Measurements from ENCODE around the gene CEP192. TPM values are rescaled to one million over a fixed set of nuclear protein-coding genes. Genes with fewer than 3 reads are reported as not detected.

Gene CEP192
- total RNA-seq, 1 donor from 2014 or later = 34.4 TPM

- no peak for DNase-seq
Measured at GRCh38 chr18:13145636-13146190, 154.6 kb downstream of the CEP192 start.

- no peak for DNase-seq
Measured at GRCh38 chr18:13147130-13147529, 156.0 kb downstream of the CEP192 start.

- no peak for DNase-seq
Measured at GRCh38 chr18:13151656-13152055, 160.5 kb downstream of the CEP192 start.

- no peak for DNase-seq
Measured at GRCh38 chr18:13158428-13158827, 167.3 kb downstream of the CEP192 start.

GRCh38 chr18:13159579-13159978 lies 168.4 kb downstream of the CEP192 start:
- DNase-seq = no peak

- DNase-seq = no peak
Measured at GRCh38 chr18:13161276-13161899, 170.2 kb downstream of the CEP192 start.

- no peak for DNase-seq
Measured at GRCh38 chr18:13163167-13163927, 172.2 kb downstream of the CEP192 start.

- no peak for DNase-seq
Measured at GRCh38 chr18:13164406-13164805, 173.2 kb downstream of the CEP192 start.

GRCh38 chr18:13165636-13166423 lies 174.7 kb downstream of the CEP192 start:
- DNase-seq = no peak

- no peak for DNase-seq
Measured at GRCh38 chr18:13173578-13174145, 182.5 kb downstream of the CEP192 start.

Other genes with a start within 250 kb of the CEP192 start
- gene PTPN2, start 107.1 kb upstream of the CEP192 start, total RNA-seq = 26.7 TPM
- gene SEH1L, start 43.4 kb upstream of the CEP192 start, total RNA-seq = 28.1 TPM
- gene LDLRAD4, start 227.4 kb downstream of the CEP192 start, total RNA-seq = 28.2 TPM